NB4 (cell line): Measurements from ENCODE around the gene IL16.

Experiments used
- MYC ChIP-seq: IDR thresholded peaks from 2 replicates; pipeline ENCODE4 v1.6.1; 2011; ENCODE audit warnings: low read depth, low read length
- POLR2A ChIP-seq: IDR thresholded peaks from 2 replicates; pipeline ENCODE4 v1.6.1; 2011; ENCODE audit warnings: mild to moderate bottlenecking; ENCODE audit not compliant: insufficient read length; ENCODE audit errors: extremely low read depth
- TF ChIP-seq, protein P1 (sequence below): IDR thresholded peaks from one replicate; pipeline ENCODE4 v1.5.1; 2012; ENCODE audit warnings: low read depth, low read length
- TF ChIP-seq, protein P2 (sequence below): IDR thresholded peaks from 2 replicates; pipeline ENCODE4 v1.6.1; 2011; ENCODE audit warnings: low read depth, low read length

DNA sequence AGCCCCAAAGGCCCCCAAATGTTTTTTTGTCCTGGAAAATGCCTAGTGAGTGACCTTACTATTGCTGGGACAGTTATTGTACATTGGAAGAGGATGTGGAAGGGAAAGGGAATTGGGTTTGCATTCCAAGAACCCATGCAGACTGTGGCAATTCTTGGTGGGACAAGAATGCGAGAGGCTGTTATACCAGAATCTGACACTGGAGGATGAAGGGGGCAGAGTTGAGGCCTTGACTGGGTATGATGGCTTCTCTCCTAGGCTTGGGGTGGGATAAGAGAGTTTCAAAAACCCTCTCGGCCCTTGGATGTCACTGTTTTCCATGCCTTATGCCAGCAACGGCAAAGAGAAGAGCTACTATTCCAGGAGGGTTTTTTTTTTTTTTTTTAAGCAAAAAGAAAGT, 25.3 kb downstream of the IL16 start:
- TF ChIP-seq, protein P1, sequence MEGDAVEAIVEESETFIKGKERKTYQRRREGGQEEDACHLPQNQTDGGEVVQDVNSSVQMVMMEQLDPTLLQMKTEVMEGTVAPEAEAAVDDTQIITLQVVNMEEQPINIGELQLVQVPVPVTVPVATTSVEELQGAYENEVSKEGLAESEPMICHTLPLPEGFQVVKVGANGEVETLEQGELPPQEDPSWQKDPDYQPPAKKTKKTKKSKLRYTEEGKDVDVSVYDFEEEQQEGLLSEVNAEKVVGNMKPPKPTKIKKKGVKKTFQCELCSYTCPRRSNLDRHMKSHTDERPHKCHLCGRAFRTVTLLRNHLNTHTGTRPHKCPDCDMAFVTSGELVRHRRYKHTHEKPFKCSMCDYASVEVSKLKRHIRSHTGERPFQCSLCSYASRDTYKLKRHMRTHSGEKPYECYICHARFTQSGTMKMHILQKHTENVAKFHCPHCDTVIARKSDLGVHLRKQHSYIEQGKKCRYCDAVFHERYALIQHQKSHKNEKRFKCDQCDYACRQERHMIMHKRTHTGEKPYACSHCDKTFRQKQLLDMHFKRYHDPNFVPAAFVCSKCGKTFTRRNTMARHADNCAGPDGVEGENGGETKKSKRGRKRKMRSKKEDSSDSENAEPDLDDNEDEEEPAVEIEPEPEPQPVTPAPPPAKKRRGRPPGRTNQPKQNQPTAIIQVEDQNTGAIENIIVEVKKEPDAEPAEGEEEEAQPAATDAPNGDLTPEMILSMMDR: no peak
- TF ChIP-seq POLR2A (no peak), MYC (no peak)
- TF ChIP-seq, protein P2, sequence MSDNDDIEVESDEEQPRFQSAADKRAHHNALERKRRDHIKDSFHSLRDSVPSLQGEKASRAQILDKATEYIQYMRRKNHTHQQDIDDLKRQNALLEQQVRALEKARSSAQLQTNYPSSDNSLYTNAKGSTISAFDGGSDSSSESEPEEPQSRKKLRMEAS: no peak
